Esophagus squamous epithelium (tissue), 5 donors: ENCODE measurements around the gene ITPR3. TPM values are rescaled to one million over a fixed set of nuclear protein-coding genes. Genes with fewer than 3 reads are reported as not detected.
A peak's percentile ranks its signal among the peaks of the same experiment; 100 is the strongest.

Experiments used
- DNase-seq: peaks from one replicate; lab custom pipeline; 2025; lab: John Stamatoyannopoulos, UW
- H3K27ac ChIP-seq, 4 donors: fragments of 200-600 bp; sonication (generic); one replicate each; pipeline ENCODE4 v1.5.1; 2016 to 2019; ENCODE audit warnings: mild to moderate bottlenecking in 1 of 4
- H3K27me3 ChIP-seq, 4 donors: fragments of 200-600 bp; sonication (generic); 1 replicate in 3 of 4; 2 replicates in 1 of 4; pipeline versions ENCODE4 v1.5.1 to v1.6.0; 2017 to 2021; ENCODE audit warnings: antibody characterized with exemption in 1 of 4
- H3K36me3 ChIP-seq, 3 donors: fragments of 200-600 bp; sonication (generic); one replicate each; pipeline ENCODE4 v1.5.1; 2016 to 2019
- H3K4me1 ChIP-seq, 3 donors: fragments of 200-600 bp; sonication (generic); one replicate each; pipeline ENCODE4 v1.5.1; 2017 to 2019
- H3K4me3 ChIP-seq, 4 donors: fragments of 200-600 bp; sonication (generic); 1 replicate in 3 of 4; 2 replicates in 1 of 4; pipeline ENCODE4 v1.5.1; 2016 to 2019; ENCODE audit warnings: mild to moderate bottlenecking in 2 of 4, moderate library complexity in 1 of 4
- H3K9me3 ChIP-seq, 3 donors: fragments of 200-600 bp; sonication (generic); one replicate each; pipeline ENCODE4 v1.5.1; 2016 to 2019
- POLR2A ChIP-seq, 4 donors: fragments of 450-650 bp; IDR thresholded peaks; one replicate each; pipeline ENCODE4 v1.6.1; 2017; ENCODE audit warnings: antibody characterized with exemption in 4 of 4, mild to moderate bottlenecking in 4 of 4, moderate library complexity in 3 of 4
- WGBS, 2 donors: methylation state at CpG; one replicate each; pipeline ENCODE4 v1.1.5; 2018; 5-methylcytosine and 5-hydroxymethylcytosine counted together
- intact Hi-C: fragments of 100-400 bp; cut with DNase I; formaldehyde crosslinking; loops from one replicate; pipeline ENCODE4 v1.15.0; 2022
- total RNA-seq, 4 donors: library from RNA; depleted of rRNA; stranded (reverse); fragments of >200 nt; gene quantifications; one replicate each; pipeline ENCODE4 v1.1.0, GENCODE V29; 2016
- TF ChIP-seq, protein P1 (sequence below), 6 experiments: fragments of 450-650 bp in 4 of 6; fragments of 200-600 bp in 2 of 6; sonication (generic) in 2 of 6; IDR thresholded peaks; one replicate each; pipeline ENCODE4 v1.5.1; 2016 to 2019; ENCODE audit warnings: antibody characterized with exemption in 6 of 6, mild to moderate bottlenecking in 4 of 6, moderate library complexity in 4 of 6
- donor health status: DM: yes; HTN: yes; CAD: no.

ITPR3 gene
- total RNA-seq, 4 donors from 2014 or later = 21.8 to 39.2 (median 35.3) TPM

DNA sequence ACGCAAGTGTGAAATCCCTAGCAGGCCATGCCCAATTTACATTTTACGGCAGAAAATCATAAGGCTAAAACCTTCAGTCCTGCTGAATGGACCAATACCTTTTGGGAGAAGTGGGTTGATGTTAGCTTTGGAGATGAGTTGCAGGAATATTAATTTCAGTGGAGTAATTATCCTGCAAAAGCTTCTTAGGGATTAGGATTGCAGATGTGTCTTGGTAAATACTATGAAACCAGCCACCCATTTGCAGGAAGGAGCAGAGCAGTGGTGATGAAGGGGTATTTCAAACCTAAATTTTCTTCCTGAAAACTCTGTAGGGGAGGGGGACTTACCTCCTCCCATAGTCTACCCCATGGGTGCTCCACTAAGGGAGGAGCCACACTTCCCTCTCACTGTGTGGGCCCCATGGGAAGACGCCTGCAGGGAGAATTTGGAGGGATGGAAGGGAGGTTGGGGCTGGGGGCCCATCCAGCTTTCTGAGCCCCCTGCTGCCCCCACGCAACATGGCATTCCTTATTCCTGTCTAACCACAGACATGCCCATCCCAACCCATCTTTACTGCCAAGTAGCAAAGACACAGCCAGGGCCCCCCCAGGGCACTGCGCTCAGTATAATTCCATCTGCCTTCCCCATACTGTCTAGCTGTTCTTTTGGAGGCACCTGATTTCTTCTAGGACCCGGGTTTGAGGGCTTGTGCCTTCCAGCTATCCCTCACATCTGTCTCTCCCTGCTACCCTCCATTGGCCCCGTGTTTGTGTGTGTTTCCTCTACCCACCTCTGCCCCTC is 105.0 kb downstream of the ITPR3 start:
- H3K27ac ChIP-seq = peak overlapping the region; percentile 11 to 25 (median 15)
- no peaks in the 10 kb centered on the region for H3K36me3 ChIP-seq
- TF ChIP-seq POLR2A (IDR thresholded peaks at IDR 0.05) = no peak
- TF ChIP-seq, protein P1, sequence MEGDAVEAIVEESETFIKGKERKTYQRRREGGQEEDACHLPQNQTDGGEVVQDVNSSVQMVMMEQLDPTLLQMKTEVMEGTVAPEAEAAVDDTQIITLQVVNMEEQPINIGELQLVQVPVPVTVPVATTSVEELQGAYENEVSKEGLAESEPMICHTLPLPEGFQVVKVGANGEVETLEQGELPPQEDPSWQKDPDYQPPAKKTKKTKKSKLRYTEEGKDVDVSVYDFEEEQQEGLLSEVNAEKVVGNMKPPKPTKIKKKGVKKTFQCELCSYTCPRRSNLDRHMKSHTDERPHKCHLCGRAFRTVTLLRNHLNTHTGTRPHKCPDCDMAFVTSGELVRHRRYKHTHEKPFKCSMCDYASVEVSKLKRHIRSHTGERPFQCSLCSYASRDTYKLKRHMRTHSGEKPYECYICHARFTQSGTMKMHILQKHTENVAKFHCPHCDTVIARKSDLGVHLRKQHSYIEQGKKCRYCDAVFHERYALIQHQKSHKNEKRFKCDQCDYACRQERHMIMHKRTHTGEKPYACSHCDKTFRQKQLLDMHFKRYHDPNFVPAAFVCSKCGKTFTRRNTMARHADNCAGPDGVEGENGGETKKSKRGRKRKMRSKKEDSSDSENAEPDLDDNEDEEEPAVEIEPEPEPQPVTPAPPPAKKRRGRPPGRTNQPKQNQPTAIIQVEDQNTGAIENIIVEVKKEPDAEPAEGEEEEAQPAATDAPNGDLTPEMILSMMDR (IDR thresholded peaks at IDR 0.05) = no peak
- WGBS, 2 donors = 75 to 84% methylated on average over 6 to 7 of the region's 7 CpGs
- intact Hi-C loops = no loop called here
- H3K27me3 ChIP-seq = peaks cover 0 to 14% (median 0%) of the 10 kb centered on the region in 4 donors
- no peak for DNase-seq
- no peak overlapping the region for H3K4me3 ChIP-seq
- H3K4me1 ChIP-seq = peaks cover 2 to 8% (median 3%) of the 10 kb centered on the region in 3 donors
- no peaks in the 10 kb centered on the region for H3K9me3 ChIP-seq

DNA sequence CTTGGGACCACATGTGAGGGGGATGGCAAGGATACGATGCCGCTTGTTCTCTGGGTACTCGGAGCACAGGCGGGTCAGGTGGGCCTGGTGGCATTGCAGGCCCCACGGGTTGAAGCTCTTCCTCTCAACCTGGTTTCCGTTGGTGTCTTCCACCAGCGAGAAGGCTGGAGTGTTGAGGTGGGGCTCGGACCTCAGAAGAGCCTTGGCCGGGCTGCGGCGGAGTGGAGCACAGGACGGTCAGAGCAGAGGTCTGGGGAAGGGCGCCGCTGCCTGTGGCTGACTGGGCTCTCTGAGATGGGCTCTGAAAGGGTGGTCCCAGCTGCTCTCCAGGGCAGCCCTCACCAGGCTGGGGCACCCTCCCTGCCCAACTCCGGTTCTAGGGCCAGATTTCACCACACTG is 105.6 kb downstream of the ITPR3 start:
- no peaks in the 10 kb centered on the region for H3K9me3 ChIP-seq
- peaks cover 0 to 14% (median 0%) of the 10 kb centered on the region in 4 donors for H3K27me3 ChIP-seq
- DNase-seq = no peak
- H3K4me1 ChIP-seq = peaks cover 0 to 8% (median 2%) of the 10 kb centered on the region in 3 donors
- intact Hi-C loops = no loop called here
- 89 to 100% methylated on average over 4 to 8 of the region's 15 CpGs for WGBS, 2 donors
- no peak overlapping the region for H3K4me3 ChIP-seq
- H3K27ac ChIP-seq = peak overlapping the region; percentile 11 to 25 (median 15)
- no peaks in the 10 kb centered on the region for H3K36me3 ChIP-seq
- TF ChIP-seq, protein P1 (IDR thresholded peaks at IDR 0.05) = no peak

DNA sequence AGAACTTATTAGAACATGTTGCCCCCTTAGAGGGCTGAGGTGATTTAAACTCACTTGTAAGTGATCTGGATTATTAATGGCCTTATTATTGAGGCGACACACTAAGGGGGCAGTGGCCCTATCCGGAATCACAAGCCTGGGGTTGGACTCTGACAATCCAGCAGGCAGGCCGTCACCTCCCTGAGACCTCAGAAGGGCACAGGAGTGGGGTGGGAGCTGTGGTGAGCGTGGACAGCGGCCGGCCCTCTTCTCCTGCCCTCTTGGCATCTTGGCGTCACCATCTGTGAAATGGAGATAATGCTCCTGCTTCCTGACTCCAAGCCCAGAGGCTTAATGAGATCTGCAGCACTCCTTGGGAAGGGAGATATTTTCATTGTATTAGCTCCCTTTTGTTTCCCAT is 106.0 kb downstream of the ITPR3 start:
- Histone ChIP-seq H3K4me3 (no peak overlapping the region), H3K9me3 (no peaks in the 10 kb centered on the region), H3K4me1 (peaks cover 0 to 12% (median 0%) of the 10 kb centered on the region in 3 donors), H3K27me3 (peaks cover 0 to 14% (median 0%) of the 10 kb centered on the region in 4 donors), H3K27ac (peak overlapping the region in 3 of 4 donors; percentile 11 to 25 (median 19)), H3K36me3 (no peaks in the 10 kb centered on the region)
- intact Hi-C loops = no loop called here
- TF ChIP-seq, protein P1 (IDR thresholded peaks at IDR 0.05) = no peak
- no peak for TF ChIP-seq POLR2A (IDR thresholded peaks at IDR 0.05)
- DNase-seq = no peak
- WGBS, 2 donors = 79 to 82% methylated on average over 5 to 7 of the region's 7 CpGs

DNA sequence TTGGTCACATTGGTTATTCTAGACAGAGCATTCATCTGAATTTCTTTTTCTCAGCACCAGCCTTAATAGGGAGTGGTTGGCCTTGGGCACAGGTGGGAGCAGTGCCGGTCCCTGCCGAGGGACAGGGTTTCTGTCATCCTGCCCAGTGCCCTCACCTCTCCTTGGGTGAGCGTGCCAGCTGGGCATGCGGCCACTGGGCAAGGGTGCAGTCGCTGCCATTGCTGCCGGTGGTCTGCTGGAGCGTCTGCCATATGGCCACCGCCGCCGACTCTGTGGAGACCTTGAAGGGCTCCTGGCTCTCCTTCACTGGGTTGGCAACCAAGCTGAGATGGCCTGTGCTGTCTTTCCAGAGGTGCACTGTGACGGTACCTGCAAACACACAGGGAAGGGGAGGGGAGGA is 106.8 kb downstream of the ITPR3 start:
- Histone ChIP-seq H3K9me3 (no peaks in the 10 kb centered on the region), H3K4me1 (peaks cover 0 to 17% (median 0%) of the 10 kb centered on the region in 3 donors), H3K4me3 (no peak overlapping the region), H3K36me3 (no peaks in the 10 kb centered on the region), H3K27ac (peak overlapping the region in 2 of 4 donors; percentile 17 to 69), H3K27me3 (peaks cover 0 to 9% (median 0%) of the 10 kb centered on the region in 4 donors)
- WGBS, 2 donors = 76% methylated on average over 4 of the region's 11 CpGs; no CpG with 5 or more reads in 1 of the 2 donors
- TF ChIP-seq POLR2A (IDR thresholded peaks at IDR 0.05) = no peak
- TF ChIP-seq, protein P1 (IDR thresholded peaks at IDR 0.05) = no peak
- intact Hi-C loops = no loop called here
- no peak for DNase-seq

DNA sequence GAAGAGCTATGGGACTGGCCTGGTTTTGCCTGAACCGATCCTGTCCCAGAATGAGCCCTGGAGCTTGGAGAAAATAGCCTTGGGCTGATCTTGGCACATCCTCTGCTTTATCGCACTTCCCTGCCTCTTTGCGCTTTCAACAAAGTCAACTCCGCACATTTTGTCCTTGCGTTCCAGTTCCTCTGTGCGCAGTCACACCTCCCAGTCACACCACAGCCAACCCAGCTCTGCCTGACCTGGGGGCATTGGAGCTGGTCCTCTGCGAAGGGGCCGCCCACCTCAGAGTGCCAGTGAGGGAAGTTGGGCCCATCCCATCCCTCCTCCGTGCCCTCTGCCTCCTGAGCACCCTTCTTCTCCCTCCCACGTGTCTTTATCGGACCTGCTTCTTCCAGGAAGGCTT is 107.3 kb downstream of the ITPR3 start:
- intact Hi-C loops = no loop called here
- H3K27ac ChIP-seq = peak overlapping the region; percentile 8 to 69 (median 16)
- 93 to 96% methylated on average over 11 of the region's 11 CpGs for WGBS, 2 donors

More for the DNA sequence above, 107.3 kb downstream of the ITPR3 start:
- TF ChIP-seq POLR2A (IDR thresholded peaks at IDR 0.05) = no peak
- TF ChIP-seq, protein P1 (IDR thresholded peaks at IDR 0.05) = no peak
- H3K27me3 ChIP-seq = peaks cover 0 to 7% (median 0%) of the 10 kb centered on the region in 4 donors
- no peak overlapping the region for H3K4me3 ChIP-seq
- no peaks in the 10 kb centered on the region for H3K9me3 ChIP-seq
- no peaks in the 10 kb centered on the region for H3K36me3 ChIP-seq
- peaks cover 0 to 17% (median 0%) of the 10 kb centered on the region in 3 donors for H3K4me1 ChIP-seq
- no peak for DNase-seq
